GM04503 (cell line): ENCODE results near the gene CRB3.

Experiments used
- DNase-seq: peaks from one replicate; pipeline ENCODE4 v3.0.0-alpha.2; 2012; ENCODE audit warnings: low read depth

Gene CRB3

DNA sequence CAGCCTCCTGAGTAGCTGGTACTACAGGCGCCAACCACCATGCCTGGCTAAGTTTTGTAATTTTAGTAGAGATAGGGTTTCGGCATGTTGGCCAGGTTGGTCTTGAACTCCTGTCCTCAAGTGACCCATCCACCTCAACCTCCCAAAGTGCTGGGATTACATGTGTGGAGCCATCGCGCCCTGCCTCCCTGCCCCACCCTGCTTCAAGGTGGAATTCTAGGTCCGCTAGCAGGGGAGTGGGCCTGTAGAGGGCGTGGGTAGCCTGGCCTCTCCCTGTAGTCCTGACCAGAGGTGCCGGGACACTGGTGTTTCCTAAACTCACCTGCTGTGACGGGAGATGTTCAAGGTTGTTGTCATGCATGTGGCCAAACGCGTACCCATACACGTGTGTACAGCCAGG, 30.9 kb upstream of the CRB3 start:
- no peak for DNase-seq

DNA sequence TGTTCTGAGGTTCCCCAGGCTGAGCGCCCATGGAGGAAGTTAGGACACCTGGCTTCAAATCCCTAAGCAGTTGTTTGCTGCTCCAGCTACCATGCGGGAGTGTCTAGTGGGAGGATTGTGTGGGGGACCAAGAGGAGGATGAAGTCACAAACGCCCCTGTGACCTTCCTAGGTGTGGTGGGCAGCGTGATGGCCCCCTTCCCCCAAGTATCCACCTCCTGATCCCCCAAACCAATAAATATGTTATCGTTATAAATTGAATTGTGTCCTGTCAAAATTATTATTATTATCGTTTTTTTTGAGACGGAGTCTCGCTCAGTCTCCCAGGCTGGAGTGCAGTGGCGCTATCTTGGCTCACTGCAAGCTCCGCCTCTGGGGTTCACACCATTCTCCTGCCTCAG, 30.4 kb upstream of the CRB3 start, which contains the start of gene SLC25A41:
SLC25A41 (minus strand) TSS at position 101 of the 400 bp plus-strand sequence; CDS start at position 31, 70 bp downstream.
- no peak for DNase-seq

DNA sequence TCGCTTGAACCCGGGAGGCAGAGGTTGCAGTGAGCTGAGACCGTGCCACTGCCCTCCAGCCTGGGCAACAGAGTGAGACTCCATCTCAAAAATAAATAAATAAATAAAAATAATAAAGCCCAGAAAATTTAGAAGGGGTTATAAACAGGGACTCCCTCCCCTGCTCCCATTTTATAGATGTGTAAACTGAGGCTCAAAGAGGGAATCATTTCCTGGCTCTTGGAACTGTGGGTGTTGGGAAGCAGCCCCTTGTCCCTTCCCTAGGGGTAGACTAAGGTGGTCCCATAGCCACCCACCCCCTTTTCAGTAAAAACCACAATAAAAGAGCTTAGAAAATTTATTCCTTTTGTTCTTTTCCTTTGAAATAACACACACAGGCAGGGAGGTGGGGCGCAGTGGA, 24.3 kb upstream of the CRB3 start:
- DNase-seq: no peak

DNA sequence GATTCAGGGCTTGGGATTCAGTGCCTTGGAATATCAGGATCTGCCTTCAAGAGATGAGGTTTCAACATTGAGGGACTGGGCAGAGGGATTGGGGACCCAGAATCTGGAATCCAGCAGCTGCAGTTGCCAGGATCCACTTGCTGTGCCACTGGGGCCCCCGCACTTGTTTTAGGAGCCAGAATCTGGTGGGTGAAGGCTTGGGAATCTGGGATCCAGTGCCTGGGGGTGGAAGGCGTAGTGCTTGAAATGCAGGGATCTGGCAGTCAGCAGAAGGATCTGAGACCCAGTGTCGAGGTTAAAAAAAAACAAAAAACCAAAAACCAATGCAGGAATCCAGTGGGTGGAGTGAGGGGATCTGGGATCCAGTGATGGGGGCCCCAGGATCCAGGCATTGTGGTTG, 23.2 kb upstream of the CRB3 start:
- DNase-seq: no peak

DNA sequence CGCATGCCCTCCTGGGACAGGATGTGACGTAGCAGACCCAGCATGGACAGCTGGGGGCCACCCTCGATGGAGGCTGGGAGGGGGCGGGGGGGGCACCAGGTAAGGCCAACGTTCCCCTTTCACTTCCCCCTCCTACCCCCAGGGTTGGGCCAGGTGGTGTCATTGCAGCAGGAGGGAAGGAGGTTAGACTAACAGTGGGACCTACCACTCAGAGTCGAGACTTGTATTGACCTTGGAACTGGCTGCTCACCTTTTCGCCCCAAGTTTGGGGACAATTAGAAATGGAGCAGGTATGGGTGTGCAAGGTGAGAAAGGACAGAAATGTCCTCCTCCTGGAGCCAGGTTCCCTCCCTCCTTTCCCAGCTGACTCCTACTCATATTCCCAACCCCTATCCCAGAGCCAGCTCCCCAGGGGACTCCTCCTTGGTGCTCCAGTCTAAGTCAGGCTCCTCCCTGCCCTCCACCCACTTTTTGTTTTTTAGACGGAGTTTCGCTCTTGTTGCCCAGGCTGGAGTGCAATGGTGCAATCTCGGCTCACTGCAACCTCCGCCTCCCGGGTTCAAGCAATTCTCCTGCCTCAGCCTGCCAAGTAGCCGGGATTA, 21.9 kb upstream of the CRB3 start:
- no peak for DNase-seq

DNA sequence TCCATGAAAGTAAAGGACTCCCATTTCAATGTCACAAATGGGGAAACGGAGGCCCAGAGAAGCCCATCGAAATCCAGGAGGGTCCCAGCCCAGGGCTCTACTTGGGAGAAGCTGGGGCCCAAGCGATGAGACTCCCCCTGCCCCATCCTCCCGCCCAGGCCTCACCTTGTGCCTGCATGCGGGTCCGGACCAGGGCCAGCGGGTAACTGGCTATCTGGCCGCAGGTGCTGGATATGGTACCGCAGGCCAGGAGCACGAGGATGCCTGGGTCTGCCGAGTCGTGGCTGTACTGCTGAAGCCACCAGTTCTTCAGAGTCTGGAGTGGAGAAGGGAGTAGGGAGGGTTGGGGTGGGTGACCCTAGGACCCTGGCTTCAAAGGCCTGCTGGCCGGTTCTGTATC, 20.1 kb upstream of the CRB3 start:
- DNase-seq: no peak

DNA sequence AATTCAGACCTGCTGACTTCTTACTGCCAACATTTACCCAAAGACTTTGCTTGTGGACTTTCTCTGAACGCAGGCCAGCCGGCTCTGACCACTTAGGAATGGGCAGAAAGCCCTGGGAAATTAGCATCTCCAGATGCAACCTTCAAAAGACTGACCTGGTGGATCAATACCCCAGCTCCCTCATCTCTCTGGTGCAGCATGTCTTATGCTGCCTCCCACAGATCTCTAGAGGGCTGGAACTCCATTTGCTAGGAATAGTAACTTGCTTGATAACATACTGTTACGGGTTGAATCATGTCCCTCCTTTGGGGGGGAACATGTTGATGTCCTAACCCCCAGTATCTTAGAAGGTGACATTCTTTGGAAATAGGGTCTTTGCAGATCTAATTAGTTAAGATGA, 17.6 kb upstream of the CRB3 start:
- no peak for DNase-seq

DNA sequence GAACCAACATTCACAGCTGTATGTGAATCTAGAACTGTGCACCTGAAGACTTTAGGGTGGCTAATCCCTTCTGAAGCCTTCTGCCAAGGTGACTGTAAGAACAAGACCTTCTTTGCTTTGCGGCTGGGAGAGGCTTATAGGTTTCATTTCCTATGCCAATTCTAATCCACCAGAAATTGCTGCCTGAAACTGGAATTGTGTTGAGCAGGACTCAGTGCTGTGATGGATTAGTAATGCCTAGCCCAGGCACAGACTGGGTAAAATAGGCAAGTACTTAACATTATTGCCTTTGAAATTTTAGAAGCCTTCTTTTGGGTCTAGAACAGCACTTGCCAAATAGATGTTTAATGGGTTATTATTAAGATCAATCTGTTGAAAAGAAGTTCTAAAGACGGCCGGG, 16.0 kb upstream of the CRB3 start:
- DNase-seq: no peak

DNA sequence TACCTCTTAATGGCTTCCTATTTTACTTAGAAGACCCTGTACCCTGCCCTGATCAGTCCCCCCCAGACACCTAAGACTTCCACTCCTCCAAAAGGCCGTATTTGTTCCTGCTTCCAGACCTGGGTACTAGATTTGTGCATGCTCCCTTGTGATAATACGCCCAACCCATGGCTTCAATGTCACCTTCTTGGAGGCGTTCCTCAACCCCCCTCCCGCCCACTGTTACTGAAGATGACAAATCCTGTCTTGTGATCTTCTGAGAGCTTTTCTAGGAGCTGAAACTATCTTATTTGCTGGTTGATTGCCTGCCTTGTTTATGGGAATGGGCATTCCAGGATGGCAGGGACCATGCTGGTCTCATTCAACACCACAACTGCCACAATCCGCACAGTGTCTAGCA, 13.9 kb upstream of the CRB3 start:
- no peak for DNase-seq

DNA sequence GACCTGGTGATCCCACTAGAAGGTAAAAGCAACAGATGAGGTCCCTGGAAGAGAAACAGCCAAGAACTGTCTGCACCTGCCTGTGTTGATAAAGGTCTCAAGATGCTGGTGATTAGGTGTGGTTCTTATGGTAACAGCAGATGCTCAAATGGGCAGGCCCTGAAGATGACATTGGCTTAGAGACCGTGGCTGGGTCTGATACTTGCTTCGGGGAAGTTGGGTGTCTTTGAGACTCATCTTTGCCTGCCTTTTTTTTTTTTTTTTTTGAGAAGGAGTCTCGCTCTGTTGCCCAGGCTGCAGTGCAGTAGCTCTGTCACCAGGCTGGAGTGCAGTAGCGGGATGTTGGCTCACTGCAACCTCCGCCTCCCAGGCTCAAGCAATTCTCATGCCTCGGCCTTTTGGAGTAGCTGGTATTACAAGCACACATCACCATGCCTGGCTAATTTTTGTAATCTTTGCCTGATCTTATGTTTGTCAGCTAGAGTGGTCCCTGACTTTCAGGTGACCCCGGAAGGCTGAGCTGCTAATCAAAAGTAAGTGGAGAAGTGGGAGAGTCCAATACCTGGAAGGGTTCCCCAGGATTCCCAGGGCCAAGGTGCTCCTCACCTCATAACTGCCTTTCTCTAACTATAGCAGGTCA, 12.4 kb upstream of the CRB3 start:
- no peak for DNase-seq

DNA sequence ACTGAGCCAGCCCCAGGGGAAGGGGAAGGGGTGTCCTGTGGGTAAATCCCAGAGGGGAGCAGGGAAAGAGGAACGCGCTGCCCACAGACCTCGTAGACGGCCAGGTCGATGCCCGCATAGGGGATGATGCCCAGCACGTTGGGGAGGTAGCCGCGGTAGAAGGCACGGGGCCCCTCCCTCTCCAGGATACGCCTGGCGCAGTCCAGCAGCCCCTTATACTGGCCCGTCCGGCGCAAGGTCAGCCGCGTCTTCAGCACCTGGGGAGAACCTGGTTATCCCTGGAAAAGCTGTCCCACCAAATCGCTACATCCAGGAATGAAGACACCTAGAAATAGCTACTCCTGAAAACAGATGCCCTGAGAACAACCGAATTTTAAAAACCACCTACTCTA, 11.9 kb upstream of the CRB3 start:
- no peak for DNase-seq

DNA sequence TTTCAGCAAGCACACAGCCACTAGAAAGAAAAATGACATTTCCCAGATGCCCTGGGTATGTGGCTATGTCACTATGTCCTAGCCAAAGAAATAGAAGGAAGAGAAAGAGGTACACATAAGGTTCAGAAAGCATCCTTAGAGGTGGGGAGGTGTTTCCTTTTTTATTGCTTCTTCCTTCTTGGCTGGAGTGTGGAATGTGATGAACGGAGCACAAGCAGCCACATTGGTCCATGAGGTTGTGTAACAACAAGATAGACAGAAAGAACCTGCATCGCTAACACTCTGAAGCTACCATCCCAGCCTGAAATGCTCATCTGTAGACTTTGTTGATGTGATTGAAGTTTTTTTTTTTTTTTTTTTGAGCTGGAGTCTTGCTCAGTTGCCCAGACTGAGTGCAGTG, 11.2 kb upstream of the CRB3 start:
- DNase-seq: no peak

DNA sequence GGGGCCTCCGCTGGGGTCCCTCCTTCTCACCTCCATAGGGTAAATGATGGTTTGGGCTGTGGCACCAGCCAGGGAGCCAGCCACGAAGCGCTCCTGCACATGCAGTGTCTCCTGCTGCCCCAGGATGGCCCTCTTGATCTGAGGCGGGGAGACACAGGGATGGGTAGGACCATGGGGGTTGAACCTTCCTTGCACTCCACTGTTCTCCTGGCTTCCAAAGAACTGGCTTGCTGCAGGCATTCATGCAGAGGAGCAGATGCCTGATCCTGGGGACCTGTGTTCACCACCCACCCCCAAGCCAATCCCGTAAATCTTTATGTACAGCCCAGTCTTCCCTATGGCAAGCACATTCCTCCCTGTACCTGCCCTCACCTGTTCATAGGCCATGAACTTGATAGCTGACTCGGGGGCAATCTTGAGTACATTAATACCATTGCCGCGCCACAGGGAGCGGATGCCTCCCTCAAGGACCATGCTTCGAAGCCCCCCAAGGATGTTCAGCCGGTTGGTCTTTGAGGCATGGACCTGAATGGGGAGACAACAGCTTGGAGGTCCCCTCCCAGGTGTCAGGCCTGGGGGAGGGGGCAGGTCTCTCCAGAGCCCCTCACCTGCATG, 10.0 kb upstream of the CRB3 start:
- no peak for DNase-seq

DNA sequence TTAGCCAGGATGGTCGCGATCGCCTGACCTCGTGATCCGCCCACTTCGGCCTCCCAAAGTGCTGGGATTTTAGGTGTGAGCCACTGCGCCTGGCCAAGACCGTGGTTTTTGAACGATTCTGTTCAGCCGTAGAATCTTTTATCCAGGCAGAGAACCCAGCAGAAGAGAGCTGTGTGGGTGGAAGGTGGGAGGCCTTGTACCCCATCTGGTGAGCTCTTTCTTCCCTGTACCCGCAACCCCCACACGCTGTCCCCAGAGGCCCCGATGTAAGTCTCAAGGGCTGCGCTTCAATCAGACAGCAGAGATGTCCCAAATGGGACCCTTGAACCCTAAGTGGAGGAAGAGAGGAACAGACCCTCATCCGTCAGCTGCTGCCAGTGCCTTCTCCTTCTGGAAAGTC, 8.1 kb upstream of the CRB3 start:
- no peak for DNase-seq

DNA sequence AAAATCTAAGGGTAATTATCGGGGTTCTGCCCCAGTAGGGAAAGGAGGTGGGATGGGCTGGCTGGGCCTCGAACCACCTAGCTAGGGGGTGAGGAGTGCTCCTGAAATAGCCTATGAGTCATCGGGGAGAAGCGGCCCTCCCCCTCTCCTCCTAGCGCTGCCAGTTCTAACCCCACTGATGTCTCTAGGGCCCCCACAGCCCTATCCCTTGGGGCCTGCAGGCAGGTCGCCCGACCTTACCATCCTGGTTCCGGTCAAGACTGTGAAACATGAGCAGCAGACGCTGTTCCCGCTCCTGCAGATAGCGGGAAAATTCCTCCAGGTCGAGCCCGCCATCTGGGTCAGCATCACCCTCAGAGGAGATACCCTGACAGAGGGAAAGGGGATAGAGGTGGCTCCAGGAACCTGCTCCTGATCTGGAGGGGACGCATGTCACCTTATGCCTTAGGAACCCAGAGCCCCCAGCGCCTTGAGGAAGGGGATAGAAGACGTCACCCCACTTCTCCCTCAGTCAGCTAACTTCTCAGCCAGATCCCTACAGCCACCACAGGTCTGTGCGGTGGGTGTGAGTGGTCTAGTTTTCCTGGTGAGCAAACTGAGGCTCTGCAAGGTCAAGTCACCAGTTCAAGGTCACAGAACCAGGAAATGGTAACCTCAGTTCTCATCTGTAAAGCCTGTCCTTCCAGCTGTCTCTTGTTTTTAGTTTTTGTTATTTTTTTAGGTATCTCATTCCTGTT, 5.9 kb upstream of the CRB3 start:
- no peak for DNase-seq

DNA sequence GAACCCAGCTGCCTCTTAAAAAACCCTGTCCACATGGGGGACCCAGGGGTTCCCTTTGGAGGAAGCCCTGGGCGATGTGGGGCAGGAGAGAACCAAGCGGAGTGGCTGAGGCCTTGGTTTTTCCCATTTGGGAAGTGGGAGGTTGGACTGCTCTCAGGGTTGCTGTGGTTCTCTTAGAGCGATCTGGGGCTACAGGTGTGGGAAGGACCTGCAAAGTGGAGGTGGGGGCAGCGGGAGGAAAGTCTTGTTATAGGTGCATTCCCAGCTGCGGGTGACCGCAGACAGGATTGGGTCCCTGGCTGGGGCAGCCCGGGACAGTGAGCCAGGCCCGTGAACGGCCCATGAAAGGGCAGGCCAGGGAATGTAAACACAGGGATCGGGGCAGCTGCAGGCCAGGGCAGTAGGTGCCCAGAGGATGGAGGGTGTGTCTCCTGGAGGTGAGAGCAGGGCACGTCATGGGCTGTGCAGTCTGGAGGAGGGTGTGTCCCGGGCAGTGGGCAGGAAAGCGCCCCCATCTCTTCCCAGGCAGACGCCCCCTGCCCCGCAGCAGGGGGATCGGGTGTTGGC, 5.3 kb upstream of the CRB3 start:
- DNase-seq: no peak

DNA sequence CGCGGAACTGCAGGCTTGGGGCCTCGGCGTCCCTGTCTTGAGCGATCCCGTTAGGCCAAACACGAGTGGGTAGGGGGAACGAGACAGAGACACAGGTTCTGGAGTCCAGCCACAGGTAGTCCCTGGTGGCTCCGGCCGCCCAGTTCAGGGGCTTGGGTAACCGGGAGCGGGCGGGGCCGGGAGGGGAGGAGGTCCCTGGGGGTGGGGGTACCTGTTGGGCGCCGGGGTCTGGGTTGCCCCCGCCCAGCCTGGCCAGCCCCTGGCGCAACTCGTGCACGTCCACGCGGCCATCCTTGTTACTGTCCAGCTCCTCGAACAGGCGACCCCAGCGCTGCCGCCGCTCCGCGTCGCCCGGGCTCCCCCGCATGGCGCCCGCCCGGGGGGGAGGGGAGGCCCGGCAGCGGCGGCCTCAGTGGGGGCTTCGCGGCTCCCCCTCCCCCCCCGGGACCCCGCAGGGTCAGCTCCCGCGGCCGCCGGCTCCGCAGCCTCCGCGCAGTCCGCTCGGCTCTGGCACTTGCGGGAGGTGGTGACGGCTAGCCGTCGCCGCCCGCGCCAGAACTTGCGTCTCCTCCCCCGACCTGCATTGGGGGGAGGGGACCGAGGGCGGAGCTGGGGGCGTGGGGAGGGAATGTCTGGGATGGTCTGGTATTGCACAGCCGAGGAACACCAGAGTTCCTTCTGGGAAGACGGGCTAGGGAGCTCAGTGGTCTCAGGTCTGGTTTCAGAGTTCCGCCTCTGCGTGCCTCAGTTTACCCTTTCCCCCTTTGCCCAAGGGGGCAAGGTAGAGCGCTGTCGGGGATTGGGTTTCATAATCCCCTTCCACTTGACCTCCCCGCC, 4.6 kb upstream of the CRB3 start, which contains the start of gene SLC25A23:
SLC25A23 (minus strand) TSS at position 531 of the 837 bp plus-strand sequence; CDS start at position 367, 164 bp downstream.
- peak; percentile 4 for DNase-seq

DNA sequence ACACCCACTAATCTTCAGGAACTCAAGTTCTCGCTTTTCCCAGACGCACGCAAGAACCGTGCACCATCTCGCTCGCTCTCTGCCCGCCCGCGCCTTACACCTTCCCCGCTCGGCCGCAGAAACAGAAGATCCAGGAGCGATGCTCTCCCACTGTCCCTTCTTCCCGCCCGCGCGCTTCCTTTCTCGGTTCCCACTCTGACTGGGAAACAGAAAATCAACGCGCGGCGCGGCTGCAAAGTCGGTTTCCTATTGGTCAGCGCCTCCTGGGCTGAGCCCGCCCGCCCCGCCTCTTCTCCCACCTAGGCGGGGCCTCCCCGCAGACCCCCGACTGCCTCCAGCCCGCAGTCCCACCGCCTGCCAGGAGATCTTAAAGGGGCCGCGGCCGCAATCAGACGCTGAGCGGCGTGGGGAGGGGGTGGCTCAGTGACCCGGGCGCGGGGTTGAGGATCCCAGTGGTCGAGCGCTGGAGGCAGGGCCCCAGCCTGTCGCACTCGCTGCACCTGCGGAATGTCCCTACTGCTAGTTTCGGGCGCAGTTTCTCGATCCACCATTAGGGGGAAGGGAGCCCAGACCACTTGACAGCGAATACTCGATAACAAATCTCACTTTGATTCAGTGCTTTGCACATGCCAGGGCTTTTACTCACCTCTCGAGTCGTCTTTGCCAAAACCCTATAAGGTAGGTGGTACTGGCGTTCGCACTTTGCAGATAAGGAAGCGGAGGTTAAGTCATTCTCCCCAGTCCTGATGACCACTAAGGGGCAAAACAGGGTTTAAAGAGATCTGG, 3.8 kb upstream of the CRB3 start:
- peak; percentile 81 for DNase-seq

DNA sequence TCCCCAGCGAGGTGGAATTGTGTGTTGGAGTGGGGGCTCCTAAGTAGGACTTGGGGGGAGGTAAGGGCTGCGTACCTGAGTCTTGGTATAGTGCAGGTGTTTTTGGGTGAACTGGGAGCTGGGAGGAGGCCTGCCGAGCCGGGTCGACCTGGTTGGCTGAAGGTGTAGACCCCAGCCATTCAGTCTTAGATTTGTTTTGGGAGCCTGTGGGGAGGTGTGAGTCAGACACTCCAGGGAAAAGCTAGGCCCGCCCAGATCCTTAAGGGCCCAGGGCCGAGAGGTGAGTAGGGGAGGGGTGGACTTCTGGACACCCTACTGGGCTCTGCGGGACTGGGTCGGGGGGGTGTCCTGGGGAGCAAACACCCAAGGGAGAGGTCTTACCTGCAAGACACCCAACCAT, 935 bp downstream of the CRB3 start:
- no peak for DNase-seq

DNA sequence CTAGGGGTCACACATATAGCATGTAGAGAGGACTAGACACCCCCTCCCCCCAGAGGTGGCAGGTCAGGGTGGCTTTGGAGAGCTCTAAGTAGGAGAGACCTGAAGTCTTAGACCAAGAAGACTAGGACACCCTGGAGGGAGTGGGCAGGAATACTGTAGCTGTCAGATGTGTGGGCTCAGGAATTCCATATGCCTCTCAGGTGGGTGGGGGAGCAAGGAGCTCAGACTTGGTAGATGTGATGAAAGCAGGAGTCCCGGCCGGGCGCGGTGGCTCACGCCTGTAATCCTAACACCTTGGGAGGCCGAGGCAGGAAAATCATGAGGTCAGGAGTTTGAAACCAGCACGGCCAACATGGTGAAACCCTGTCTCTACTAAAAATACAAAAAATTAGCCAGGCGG, 1.6 kb downstream of the CRB3 start:
- no peak for DNase-seq
